Activated T-helper 9 cell treated with anti-CD3 and anti-CD28 coated beads, Interleukin-2, amount 50 U/mL, for 16 hours (primary cell): ENCODE results near the gene UMAD1.

ENCODE experiments used
- DNase-seq: peaks from one replicate; pipeline ENCODE4 v3.0.0-alpha.2; 2020; ENCODE audit warnings: low read depth

UMAD1 gene

DNA sequence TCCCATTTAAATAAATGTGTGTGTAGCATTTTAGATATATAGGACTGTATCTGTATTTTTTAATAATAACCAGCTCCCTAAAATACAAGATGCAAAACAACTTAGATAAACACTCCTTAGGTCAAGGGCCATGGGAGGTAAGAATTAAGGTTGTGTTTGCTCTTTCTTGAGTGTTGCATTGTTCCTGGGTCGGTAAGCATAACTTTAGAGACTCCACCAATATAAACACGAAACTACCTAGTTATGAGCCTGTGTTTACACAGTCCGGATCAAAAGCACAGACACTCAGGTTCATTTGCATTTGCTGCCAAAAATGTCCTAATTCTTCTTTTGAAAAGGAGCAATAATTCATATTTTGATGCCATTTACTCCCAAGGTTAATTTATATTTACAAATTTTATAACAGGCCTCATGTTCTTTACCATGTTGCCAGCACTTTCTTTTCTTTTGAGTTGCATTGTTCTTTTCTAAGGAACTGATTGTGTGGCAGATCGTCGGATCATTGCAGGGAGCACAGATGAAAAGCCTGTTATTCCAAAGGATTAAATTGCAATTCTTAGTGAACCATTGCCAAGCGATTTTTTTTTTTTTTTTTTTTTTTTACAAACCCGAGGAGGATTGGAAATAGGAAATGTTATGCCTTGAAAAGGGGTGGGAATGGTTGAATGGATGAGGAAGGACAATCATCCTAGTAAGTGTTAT, 282.3 kb downstream of the UMAD1 start:
- DNase-seq = no peak

DNA sequence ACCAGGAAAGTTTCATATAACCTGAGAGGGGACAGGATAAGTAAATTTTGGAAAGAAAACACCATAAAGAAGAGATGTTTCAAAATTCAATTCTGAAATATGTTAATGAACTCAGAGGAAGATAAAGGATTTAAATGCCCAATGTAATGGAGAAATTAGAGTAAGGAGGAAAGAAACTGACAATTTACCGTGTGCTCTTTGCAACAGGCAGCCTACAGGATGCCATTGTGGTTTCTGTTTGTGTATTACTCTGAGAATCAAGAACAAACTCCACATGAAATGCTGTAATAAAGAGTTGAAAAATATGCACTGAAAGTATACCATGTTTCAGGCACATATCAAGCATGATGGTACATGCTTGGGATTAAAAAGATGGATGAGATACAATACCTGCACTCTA, 283.3 kb downstream of the UMAD1 start:
- DNase-seq = no peak

- DNase-seq = no peak
These were observed 283.8 kb downstream of the UMAD1 start for GRCh38 chr7:7924303-7924702.
